Neural cell (in vitro differentiated cells): ENCODE measurements around the gene SLC25A40. TPM values are rescaled to one million over a fixed set of nuclear protein-coding genes. Genes with fewer than 3 reads are reported as not detected.

Experiments used
- H2AFZ ChIP-seq: fragments of 200-600, 300-800 bp; sonication (generic), shearing (Covaris generic); 2 replicates; pipeline ENCODE4 v1.6.0; 2014; ENCODE audit warnings: low read depth, mild to moderate bottlenecking, antibody characterized with exemption, low read length, moderate library complexity
- H3F3A ChIP-seq: fragments of 200-600 bp; shearing (Covaris generic); 2 replicates; pipeline ENCODE4 v1.6.1; 2016; ENCODE audit warnings: mild to moderate bottlenecking, moderate library complexity, mixed read lengths, antibody characterized with exemption, low read length; ENCODE audit not compliant: insufficient read depth, poor library complexity, severe bottlenecking
- H3K27ac ChIP-seq: fragments of 200-600, 300-800 bp; sonication (generic), shearing (Covaris generic); 2 replicates; pipeline ENCODE4 v1.5.1; 2014; ENCODE audit warnings: mild to moderate bottlenecking, low read length, moderate library complexity
- H3K27me3 ChIP-seq: fragments of 300-800, 200-600 bp; sonication (generic), shearing (Covaris generic); 2 replicates; pipeline ENCODE4 v1.6.0; 2014; ENCODE audit warnings: mild to moderate bottlenecking, low read depth, low read length, moderate library complexity; ENCODE audit not compliant: insufficient read depth
- H3K36me3 ChIP-seq: fragments of 300-800, 200-600 bp; sonication (generic), shearing (Covaris generic); 2 replicates; pipeline ENCODE4 v1.5.1; 2014; ENCODE audit warnings: mild to moderate bottlenecking, antibody characterized with exemption, low read length, moderate library complexity; ENCODE audit not compliant: insufficient read depth
- H3K4me2 ChIP-seq: fragments of 300-800, 200-600 bp; sonication (generic), shearing (Covaris generic); 2 replicates; pipeline ENCODE4 v1.6.0; 2014; ENCODE audit warnings: mild to moderate bottlenecking, low read length
- H3K4me3 ChIP-seq: fragments of 300-800, 200-600 bp; sonication (generic), shearing (Covaris generic); 2 replicates; pipeline ENCODE4 v1.5.1; 2014; ENCODE audit warnings: mild to moderate bottlenecking, low read length, moderate library complexity
- H3K79me2 ChIP-seq: fragments of 200-600 bp; shearing (Covaris generic); replicated peaks from 2 replicates; pipeline ENCODE4 v1.6.0; 2014; ENCODE audit warnings: mild to moderate bottlenecking, low read length, moderate library complexity; ENCODE audit not compliant: insufficient read depth
- H3K9ac ChIP-seq: fragments of 300-800, 200-600 bp; sonication (generic), shearing (Covaris generic); 2 replicates; pipeline ENCODE4 v1.6.1; 2016; ENCODE audit warnings: mild to moderate bottlenecking, low read length, mixed read lengths
- H3K9me2 ChIP-seq: fragments of 200-600 bp; shearing (Covaris generic); 2 replicates; pipeline ENCODE4 v1.6.1; 2016; ENCODE audit warnings: mild to moderate bottlenecking, low read length, mixed read lengths; ENCODE audit not compliant: insufficient read depth
- H3K9me3 ChIP-seq: fragments of 200-600, 300-800 bp; sonication (generic), shearing (Covaris generic); 2 replicates; pipeline ENCODE4 v1.6.1; 2016; ENCODE audit warnings: mild to moderate bottlenecking, mixed run types, low read length, moderate library complexity, mixed read lengths
- H4K20me1 ChIP-seq: fragments of 200-600 bp; shearing (Covaris generic); 2 replicates; pipeline ENCODE4 v1.6.1; 2016; ENCODE audit warnings: mild to moderate bottlenecking, mixed run types; ENCODE audit not compliant: insufficient read depth
- EP300 ChIP-seq: fragments of 450-650 bp; conservative IDR thresholded peaks from 2 replicates; pipeline ENCODE4 v1.6.1; 2014; ENCODE audit warnings: antibody characterized with exemption, mild to moderate bottlenecking, moderate library complexity; ENCODE audit not compliant: poor library complexity, severe bottlenecking
- EZH2 ChIP-seq: fragments of 200-600, 300-800 bp; shearing (Covaris generic), sonication (generic); IDR thresholded peaks from 2 replicates; pipeline ENCODE4 v1.6.1; 2014; ENCODE audit warnings: antibody characterized with exemption, low read length, borderline replicate concordance, mild to moderate bottlenecking; ENCODE audit not compliant: insufficient read depth, poor library complexity, severe bottlenecking
- MXI1 ChIP-seq: fragments of 450-650 bp; conservative IDR thresholded peaks from 2 replicates; pipeline ENCODE4 v1.6.1; 2014; ENCODE audit warnings: antibody characterized with exemption, mild to moderate bottlenecking; ENCODE audit not compliant: poor library complexity, severe bottlenecking
- POLR2AphosphoS5 ChIP-seq: IDR thresholded peaks from 2 replicates; pipeline ENCODE4 v1.6.1; 2012
- RAD21 ChIP-seq: fragments of 450-650 bp; conservative IDR thresholded peaks from 2 replicates; pipeline ENCODE4 v1.6.1; 2014; ENCODE audit warnings: antibody characterized with exemption, mild to moderate bottlenecking, moderate library complexity
- SMC3 ChIP-seq: fragments of 450-650 bp; conservative IDR thresholded peaks from 2 replicates; pipeline ENCODE4 v1.6.1; 2014; ENCODE audit warnings: antibody characterized with exemption, mild to moderate bottlenecking, moderate library complexity; ENCODE audit not compliant: poor library complexity
- TAF1 ChIP-seq: IDR thresholded peaks from 2 replicates; pipeline ENCODE4 v1.6.1; 2012; ENCODE audit warnings: low read depth
- polyA plus RNA-seq: library from polyadenylated mRNA; depleted of rRNA; stranded (reverse); fragments of >200 nt; gene quantifications from 2 replicates; pipeline ENCODE4 v1.2.3, GENCODE V29; 2014
- TF ChIP-seq, protein P1 (sequence below): IDR thresholded peaks from 2 replicates; pipeline ENCODE4 v1.6.1; 2012; ENCODE audit warnings: borderline replicate concordance
- TF ChIP-seq, protein P2 (sequence below): fragments of 450-650 bp; IDR thresholded peaks from 2 replicates; pipeline ENCODE4 v1.5.1; 2014; ENCODE audit warnings: antibody characterized with exemption, mild to moderate bottlenecking, moderate library complexity; ENCODE audit not compliant: poor library complexity, severe bottlenecking

The SLC25A40 gene
- polyA plus RNA-seq, 1 donor from 2014 or later: 61.6 TPM

DNA sequence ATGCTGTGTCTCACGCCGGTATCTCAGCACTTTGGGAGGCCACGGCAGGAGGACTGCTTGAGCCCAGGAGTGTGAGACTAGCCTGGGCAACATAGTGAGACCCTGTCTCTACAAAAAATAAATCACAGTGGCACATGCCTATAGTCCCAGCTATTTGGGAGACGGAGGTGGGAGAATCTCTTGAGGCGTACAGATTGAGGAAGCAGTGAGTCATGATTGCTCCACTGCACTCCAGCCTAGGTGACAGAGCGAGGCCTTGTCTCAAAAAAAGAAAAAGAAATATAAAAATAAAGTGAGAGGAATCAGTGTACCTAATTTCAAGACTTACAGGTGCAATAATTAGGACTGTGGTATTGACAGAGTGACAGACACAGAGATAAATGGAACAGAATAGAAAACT, 23.9 kb downstream of the SLC25A40 start:
- H3K79me2 ChIP-seq: no peaks in the 10 kb centered on the region
- H3K9me2 ChIP-seq: no peaks in the 10 kb centered on the region
- TF ChIP-seq SMC3: no peak
- TF ChIP-seq, protein P1, sequence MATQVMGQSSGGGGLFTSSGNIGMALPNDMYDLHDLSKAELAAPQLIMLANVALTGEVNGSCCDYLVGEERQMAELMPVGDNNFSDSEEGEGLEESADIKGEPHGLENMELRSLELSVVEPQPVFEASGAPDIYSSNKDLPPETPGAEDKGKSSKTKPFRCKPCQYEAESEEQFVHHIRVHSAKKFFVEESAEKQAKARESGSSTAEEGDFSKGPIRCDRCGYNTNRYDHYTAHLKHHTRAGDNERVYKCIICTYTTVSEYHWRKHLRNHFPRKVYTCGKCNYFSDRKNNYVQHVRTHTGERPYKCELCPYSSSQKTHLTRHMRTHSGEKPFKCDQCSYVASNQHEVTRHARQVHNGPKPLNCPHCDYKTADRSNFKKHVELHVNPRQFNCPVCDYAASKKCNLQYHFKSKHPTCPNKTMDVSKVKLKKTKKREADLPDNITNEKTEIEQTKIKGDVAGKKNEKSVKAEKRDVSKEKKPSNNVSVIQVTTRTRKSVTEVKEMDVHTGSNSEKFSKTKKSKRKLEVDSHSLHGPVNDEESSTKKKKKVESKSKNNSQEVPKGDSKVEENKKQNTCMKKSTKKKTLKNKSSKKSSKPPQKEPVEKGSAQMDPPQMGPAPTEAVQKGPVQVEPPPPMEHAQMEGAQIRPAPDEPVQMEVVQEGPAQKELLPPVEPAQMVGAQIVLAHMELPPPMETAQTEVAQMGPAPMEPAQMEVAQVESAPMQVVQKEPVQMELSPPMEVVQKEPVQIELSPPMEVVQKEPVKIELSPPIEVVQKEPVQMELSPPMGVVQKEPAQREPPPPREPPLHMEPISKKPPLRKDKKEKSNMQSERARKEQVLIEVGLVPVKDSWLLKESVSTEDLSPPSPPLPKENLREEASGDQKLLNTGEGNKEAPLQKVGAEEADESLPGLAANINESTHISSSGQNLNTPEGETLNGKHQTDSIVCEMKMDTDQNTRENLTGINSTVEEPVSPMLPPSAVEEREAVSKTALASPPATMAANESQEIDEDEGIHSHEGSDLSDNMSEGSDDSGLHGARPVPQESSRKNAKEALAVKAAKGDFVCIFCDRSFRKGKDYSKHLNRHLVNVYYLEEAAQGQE: no peak
- TF ChIP-seq RAD21: no peak
- TF ChIP-seq EP300: no peak
- no peak for TF ChIP-seq MXI1
- TF ChIP-seq POLR2AphosphoS5: no peak
- no peak for TF ChIP-seq TAF1
- TF ChIP-seq, protein P2, sequence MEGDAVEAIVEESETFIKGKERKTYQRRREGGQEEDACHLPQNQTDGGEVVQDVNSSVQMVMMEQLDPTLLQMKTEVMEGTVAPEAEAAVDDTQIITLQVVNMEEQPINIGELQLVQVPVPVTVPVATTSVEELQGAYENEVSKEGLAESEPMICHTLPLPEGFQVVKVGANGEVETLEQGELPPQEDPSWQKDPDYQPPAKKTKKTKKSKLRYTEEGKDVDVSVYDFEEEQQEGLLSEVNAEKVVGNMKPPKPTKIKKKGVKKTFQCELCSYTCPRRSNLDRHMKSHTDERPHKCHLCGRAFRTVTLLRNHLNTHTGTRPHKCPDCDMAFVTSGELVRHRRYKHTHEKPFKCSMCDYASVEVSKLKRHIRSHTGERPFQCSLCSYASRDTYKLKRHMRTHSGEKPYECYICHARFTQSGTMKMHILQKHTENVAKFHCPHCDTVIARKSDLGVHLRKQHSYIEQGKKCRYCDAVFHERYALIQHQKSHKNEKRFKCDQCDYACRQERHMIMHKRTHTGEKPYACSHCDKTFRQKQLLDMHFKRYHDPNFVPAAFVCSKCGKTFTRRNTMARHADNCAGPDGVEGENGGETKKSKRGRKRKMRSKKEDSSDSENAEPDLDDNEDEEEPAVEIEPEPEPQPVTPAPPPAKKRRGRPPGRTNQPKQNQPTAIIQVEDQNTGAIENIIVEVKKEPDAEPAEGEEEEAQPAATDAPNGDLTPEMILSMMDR: no peak
- no peak for TF ChIP-seq EZH2
- H3K27ac ChIP-seq: no peak overlapping the region
- no peak overlapping the region for H3K4me3 ChIP-seq
- no peak overlapping the region for H3K4me2 ChIP-seq
- peaks cover 2% of the 10 kb centered on the region for H3K36me3 ChIP-seq
- no peaks in the 10 kb centered on the region for H4K20me1 ChIP-seq
- no peaks in the 10 kb centered on the region for H3F3A ChIP-seq
- H2AFZ ChIP-seq: no peak overlapping the region
- no peaks in the 10 kb centered on the region for H3K9me3 ChIP-seq
- H3K9ac ChIP-seq: no peak overlapping the region
- H3K27me3 ChIP-seq: no peaks in the 10 kb centered on the region

DNA sequence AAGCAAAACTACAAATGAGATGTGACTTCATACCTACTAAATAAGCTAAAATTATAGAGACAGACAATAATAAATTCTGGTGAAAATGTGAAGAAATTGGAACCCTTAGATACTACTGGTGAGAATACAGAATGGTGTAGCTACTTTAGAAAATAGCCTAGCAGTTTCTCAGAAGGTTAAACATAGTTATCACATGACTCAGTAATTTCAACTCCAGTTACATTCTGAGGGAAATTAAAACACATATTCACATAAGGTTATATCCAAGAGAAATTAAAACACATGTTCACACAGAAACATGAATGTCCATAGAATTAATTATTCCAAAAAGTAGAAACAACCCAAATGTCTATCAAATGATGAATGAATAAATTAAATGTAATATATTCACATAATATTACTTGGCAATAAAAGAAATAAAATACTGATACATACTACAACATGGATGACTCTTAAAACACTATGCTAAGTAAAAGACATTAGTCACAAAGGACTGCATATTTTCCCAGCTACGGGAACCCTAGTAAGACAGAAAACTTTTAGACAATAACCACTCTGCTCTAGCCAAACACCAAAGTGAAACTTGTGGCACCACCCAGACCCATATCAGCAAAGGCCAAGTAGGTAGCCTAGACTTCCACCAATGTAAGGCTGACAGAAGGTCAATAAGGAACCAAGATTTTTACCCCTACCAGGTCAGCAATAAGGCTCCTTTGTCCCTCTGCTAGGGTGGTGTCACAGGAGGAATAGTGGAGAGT, 25.1 kb downstream of the SLC25A40 start:
- Histone ChIP-seq H3K27me3 (no peaks in the 10 kb centered on the region), H4K20me1 (no peaks in the 10 kb centered on the region), H3K9ac (no peak overlapping the region), H3K9me2 (no peaks in the 10 kb centered on the region), H3K9me3 (no peaks in the 10 kb centered on the region), H3K79me2 (no peaks in the 10 kb centered on the region), H3K4me3 (no peak overlapping the region), H3K36me3 (peaks cover 2% of the 10 kb centered on the region), H3K4me2 (no peak overlapping the region), H2AFZ (no peak overlapping the region), H3F3A (no peaks in the 10 kb centered on the region), H3K27ac (no peak overlapping the region)
- no peak for TF ChIP-seq TAF1
- TF ChIP-seq MXI1: no peak
- TF ChIP-seq POLR2AphosphoS5: no peak
- TF ChIP-seq RAD21: no peak
- TF ChIP-seq SMC3: no peak
- no peak for TF ChIP-seq EP300
- TF ChIP-seq, protein P1: no peak
- TF ChIP-seq, protein P2: no peak
- TF ChIP-seq EZH2: no peak
